Fibroblast of pulmonary artery (primary cell): ENCODE data around the gene RPS19BP1.

Experiments
- DNase-seq: peaks from one replicate; pipeline ENCODE4 v3.0.0-alpha.2; 2010; ENCODE audit warnings: low read depth
- H3K4me3 ChIP-seq: replicated peaks from 2 replicates; pipeline ENCODE4 v1.5.1; 2011; ENCODE audit warnings: low read depth, mild to moderate bottlenecking, control low read depth, low read length, moderate library complexity
- TF ChIP-seq, protein P1 (sequence below): IDR thresholded peaks from 2 replicates; pipeline ENCODE4 v1.5.1; 2011; ENCODE audit warnings: mild to moderate bottlenecking, control low read depth, low read length, inconsistent platforms; ENCODE audit errors: missing control alignments

Gene RPS19BP1

DNA sequence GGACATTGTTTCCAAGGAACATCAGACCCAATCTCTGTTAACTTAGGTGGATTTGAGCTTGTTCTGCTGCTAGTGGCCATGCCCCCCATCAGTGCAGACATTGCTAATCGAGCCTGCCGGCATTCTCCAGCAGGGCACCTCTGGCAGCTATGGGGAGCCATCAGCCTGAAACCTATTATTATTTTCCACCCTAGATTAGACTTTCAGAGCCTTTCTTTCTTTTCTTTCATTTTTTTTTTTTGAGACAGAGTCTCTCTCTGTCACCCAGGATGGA, 42.9 kb upstream of the RPS19BP1 start:
- TF ChIP-seq, protein P1, sequence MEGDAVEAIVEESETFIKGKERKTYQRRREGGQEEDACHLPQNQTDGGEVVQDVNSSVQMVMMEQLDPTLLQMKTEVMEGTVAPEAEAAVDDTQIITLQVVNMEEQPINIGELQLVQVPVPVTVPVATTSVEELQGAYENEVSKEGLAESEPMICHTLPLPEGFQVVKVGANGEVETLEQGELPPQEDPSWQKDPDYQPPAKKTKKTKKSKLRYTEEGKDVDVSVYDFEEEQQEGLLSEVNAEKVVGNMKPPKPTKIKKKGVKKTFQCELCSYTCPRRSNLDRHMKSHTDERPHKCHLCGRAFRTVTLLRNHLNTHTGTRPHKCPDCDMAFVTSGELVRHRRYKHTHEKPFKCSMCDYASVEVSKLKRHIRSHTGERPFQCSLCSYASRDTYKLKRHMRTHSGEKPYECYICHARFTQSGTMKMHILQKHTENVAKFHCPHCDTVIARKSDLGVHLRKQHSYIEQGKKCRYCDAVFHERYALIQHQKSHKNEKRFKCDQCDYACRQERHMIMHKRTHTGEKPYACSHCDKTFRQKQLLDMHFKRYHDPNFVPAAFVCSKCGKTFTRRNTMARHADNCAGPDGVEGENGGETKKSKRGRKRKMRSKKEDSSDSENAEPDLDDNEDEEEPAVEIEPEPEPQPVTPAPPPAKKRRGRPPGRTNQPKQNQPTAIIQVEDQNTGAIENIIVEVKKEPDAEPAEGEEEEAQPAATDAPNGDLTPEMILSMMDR = no peak
- DNase-seq = no peak

DNA sequence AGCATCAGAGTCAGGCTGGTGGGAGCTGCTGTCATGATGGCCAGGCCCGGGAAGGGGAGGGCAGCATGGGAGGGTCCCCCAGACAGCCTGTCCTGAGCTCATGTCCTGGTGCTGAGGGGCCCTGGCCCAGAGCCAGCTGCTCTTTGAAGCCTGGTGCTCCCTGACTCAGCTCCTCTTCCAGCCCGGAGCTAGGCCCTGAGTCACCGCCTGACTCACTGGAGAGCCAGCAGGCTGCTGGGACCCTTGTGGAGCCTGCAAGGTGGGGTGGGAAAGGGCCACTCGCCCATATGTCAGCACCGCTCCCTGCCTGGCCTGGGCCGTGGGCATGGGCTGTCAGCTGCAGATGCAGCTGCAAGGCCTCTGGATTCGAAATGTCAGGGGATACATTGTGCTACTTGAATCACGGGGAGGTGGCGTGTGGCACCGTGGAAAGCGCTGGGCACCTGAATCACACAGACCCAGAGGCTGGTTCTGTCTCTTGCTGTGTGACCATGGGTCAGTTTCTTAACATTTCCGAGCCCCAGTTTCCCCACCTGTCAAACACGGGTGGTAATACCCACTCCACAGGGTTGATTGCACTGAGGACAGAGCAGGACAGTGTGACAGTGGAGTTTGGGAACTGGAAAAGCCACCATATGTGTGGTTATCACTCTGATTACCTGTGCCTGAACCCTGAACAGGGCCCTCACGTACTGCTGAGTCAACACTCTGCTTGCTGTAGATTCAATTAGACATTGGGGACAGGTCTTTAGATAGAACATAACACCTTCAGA, 42.4 kb upstream of the RPS19BP1 start:
- no peak overlapping the region for H3K4me3 ChIP-seq
- DNase-seq = peak; percentile 66
- TF ChIP-seq, protein P1 = no peak

More for the DNA sequence above, 42.9 kb upstream of the RPS19BP1 start:
- no peak overlapping the region for H3K4me3 ChIP-seq

DNA sequence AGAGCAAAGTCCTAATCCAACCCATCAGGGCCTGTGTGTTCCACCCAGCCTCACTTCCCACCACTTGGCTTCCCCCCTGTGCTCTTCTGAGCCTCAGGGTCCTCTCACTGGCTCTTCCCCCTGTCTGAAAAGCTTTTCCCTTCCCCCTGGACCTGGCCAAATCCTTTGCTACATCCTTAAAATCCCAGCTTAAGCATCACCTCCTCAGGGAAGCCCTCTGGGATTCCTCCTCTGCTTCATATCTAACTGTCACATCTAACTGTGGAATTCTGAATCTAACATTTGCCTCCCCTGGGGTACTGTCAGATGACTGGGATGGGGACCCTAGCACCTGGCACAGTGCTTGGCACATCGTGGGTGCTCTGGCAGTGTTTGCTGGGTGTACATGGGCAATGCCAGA, 39.0 kb upstream of the RPS19BP1 start:
- no peak for DNase-seq
- TF ChIP-seq, protein P1 = no peak
- no peak overlapping the region for H3K4me3 ChIP-seq

DNA sequence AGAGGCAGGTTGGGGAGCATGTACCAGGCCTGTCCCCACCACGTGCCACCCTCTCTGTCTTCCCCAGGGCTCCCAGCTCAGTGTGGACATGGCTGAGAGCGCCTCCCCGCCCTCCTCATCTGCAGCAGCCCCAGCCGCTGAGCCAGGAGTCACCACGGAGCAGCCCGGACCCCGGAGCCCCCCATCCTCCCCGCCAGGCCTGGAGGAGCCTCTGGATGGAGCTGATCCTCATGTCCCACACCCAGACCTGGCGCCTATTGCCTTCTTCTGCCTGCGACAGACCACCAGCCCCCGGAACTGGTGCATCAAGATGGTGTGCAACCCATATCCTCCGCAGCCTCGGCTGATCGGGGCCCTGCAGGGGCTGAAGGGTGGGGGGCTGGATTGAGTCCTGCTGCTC, 38.1 kb upstream of the RPS19BP1 start, which contains the start of gene CACNA1I:
CACNA1I (plus strand) TSS at position 89 of the 400 bp plus-strand sequence; CDS start at position 89, 0 bp downstream.
- TF ChIP-seq, protein P1 = no peak
- H3K4me3 ChIP-seq = no peak within 1 kb of the TSS
- no peak for DNase-seq

DNA sequence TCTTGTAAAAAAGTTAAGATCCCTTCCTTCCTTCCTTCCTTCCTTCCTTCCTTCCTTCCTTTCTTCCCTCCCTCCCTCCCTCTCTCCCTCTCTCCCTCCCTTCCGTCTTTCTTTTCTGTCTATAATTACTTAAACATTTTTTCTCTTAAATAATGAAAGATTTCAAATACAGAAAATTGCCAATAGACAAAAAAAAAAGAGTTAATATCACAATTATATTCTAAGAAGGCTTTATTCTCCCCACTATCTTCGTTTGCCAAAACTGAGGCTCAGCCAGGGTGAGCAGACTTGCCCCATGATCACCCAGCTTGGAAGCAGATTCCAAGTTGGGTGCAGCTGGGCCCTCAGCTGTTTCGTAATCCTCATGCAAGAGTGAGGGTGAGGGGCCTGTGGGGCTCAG, 37.7 kb upstream of the RPS19BP1 start:
- TF ChIP-seq, protein P1 = no peak
- no peak overlapping the region for H3K4me3 ChIP-seq
- no peak for DNase-seq

DNA sequence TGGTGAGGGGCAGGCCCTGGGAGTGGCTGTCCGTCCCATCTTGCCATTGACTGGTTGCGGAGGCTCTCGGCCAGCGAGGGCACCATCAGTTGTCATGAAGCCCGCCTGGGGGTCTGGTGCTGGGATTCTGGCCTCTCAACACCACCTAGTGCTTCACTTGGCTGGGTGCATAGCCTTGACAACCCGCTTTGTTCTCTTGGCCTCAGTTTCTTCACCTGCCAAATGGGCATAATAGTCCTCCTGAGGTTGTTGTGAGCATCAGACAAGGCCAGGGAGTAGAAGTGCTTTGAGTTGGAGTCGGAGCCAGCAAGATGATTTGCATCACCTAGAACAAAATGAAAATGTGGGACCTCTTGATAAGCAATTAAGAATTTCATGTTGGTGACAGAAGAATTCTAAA, 36.5 kb upstream of the RPS19BP1 start:
- TF ChIP-seq, protein P1 = no peak
- no peak overlapping the region for H3K4me3 ChIP-seq
- DNase-seq = no peak
